ENCODE results near the gene MPI. TPM values are rescaled to one million over a fixed set of nuclear protein-coding genes. Genes with fewer than 3 reads are reported as not detected.
"Not testable (repeated sequence)": the region's sequence is repeated elsewhere in the genome, so short reads cannot be mapped to it uniquely, and the experiment has no call there.

Gene MPI
- total RNA-seq, 1 experiment from 2014 or later = 110 TPM

DNA sequence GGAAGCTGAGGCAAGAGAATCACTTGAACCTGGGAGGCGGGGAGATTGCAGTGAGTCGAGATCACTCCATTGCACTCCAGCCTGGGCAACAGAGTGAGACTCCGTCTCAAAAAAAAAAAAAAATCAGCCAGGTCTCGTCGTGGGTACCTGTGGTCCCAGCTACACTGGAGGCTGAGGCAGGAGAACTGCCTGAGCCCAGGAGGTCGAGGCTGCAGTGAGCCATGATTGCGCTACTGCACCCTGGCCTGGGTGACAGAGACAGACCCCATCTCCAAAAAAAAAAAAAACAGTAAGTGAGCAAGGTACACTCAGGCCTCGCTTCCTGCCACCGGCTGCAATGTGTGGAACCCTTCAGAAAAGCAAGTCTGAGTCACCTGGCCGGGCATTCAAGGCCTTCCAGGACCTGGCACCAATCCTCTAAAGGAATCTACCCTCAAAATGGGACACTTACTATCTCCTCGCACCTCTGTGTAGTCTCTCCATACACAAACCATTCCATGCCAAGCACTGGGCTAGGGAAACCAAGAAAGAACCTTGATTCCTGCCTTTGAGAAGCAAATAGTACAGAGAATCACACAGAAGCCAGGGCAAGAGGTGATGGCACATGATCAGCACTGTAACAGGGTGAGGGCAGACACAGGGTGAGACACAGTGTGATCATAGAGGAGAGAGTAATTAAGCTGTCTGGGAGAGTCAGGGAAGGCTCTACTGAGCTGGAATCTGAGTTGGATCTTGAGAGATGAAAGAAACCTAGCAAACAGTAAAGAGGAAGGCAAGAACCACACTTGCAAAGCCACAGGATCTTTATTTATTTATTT is 26.4 kb upstream of the MPI start:
- no peak for DNase-seq (ENCODE audit: low read depth)

DNA sequence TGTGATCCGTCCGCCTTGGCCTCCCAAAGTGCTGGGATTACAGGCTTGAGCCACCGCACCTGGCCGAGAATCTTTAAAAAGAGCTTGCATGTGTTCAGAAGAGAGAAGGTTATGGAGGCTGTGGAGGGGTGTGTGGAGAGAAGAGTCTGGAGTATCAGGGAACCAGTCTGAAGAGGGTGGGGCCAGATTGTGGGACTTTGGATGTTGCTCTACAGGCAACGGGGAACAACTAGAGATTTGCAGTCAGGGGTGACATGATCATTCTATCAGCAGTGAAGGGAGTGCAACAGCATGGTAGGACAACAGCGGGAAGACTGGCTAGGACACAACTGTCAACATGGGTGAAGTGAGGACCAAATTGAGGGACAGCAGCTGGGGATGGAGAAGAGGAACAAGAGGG is 25.5 kb upstream of the MPI start:
- no peak for DNase-seq (ENCODE audit: low read depth)

DNA sequence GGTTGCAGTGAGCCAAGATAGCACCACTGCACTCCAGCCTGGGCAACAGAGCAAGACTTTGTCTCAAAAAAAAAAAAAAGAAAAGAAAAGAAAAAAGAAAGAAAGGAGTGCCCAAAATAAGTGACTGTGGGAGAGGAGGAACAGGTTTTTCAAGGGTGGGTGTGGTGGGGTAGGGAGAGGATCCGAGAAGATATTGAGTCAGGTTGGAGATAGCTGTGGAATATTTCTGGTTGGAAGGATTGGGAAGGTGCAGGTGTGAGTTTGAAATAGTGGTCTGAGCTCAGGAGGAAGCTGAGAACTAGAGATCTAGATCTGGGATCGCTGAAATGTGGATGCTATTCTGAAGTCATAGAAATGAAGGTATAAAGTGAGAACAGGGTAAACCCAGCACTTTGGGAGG is 24.5 kb upstream of the MPI start:
- no peak for DNase-seq (ENCODE audit: low read depth)

DNA sequence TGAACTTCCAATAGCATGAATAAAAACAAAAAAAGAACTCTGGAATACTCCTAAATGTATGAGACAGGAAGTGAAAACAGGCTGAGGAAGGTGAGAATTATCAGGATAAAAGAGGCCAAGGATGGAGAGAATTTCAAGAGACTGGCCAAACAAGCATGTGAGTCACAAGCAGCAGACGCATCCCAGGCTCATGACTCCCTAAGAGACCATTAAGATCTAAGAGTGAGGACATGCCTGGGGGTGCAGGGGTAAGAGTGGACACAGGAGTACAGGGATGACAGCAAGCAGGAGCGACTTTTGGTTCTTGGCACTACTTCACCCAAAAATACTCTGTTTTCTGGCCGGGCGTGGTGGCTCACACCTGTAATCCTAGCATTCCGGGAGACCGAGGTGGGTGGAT is 23.8 kb upstream of the MPI start:
- peak; percentile 57 for DNase-seq (ENCODE audit: low read depth)

DNA sequence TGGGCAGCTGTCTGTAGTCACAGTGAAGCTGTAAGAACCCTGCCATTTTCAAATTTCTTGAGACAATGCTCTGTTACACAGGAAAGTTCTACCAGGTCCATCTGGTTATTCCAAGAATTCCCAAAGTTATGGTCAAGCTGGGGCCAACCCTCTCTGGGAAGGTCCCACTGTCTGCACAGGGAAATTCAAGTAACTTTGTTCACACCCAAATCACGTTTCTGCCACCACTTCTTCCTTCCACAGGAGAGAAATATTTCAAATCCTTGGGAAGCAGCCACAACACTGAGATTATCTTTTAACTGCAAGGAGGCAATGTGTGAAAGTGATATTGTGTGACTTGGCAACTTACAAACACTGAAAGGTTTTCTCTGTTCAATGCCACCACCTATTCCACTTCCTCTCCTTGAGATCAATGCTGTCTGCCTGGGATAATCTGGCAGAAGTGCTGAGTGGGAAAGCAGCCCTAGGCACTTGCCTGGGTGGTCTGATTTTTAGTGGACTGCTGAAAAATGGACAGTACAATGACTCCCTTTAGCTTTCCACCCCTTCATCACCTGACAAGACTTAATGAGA is 22.3 kb upstream of the MPI start:
- no peak for DNase-seq (ENCODE audit: low read depth)

DNA sequence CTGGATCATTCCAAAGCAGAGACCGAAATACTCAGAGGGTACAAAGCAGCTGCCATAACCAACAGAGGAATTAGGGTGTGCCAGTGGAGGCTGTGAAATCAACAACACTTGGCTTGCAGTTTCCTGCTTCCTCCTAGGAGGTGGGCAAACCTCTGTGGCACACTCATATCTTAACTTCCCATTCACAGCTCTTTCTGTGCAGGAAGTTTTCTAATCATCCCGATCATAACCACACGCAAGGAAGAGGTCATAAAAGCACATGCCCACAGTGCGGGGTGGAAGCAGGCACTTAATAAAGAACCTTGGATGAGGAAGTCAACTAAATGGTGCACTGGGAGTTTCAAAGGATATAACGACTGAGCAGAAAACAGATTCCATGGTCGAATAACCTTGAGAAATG is 21.8 kb upstream of the MPI start:
- peak; percentile 16 for DNase-seq (ENCODE audit: low read depth)

DNA sequence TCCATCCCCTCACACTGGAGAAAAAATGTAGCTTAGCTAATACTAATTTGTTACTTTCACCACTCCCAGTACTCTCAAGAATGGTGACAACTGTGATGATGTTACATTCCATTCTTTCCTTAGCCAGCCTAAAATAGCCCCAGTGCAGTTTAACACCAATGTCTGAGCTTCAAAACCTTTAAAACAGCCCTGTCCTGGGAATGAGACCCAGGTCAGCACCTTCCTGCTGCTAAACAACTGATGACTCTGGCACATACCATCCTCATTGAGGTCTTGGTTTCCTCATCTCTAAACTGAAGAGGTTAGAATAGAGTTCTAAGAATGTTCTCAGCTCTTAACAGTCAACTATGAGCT is 20.5 kb upstream of the MPI start:
- DNase-seq (ENCODE audit: low read depth) = no peak

DNA sequence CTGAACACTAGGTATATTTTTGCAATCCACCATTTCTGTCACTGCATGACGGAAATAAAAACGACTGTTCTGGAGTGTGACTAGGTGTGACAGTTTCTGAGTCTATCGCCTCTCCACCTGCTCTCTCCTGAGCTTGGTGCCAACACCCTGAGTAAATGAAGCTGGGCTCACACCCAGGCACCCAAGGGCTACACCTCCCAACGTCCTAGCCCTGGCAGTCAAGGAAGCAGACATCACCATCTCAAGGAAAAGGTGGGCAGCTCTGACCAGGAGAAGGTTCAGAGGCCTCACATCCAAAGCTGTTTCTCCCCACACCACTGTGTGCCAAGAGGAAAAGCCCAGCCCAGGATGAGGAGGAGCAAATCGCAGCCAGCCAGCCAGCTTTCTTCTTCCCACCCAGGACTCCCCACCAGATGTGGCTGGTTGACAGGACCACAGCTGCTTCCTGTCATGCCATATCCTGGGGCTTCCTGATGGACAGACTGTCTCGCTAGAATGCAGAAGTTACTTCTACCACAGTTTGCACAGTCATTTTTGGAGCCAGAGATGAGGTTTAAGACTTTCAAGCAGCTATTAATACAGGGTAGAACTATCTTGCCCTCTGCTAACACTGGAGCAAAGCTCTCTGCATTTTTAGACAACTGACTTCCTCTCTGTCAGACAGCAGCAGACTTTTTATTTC is 20.0 kb upstream of the MPI start:
- DNase-seq (ENCODE audit: low read depth) = peak; percentile 37

DNA sequence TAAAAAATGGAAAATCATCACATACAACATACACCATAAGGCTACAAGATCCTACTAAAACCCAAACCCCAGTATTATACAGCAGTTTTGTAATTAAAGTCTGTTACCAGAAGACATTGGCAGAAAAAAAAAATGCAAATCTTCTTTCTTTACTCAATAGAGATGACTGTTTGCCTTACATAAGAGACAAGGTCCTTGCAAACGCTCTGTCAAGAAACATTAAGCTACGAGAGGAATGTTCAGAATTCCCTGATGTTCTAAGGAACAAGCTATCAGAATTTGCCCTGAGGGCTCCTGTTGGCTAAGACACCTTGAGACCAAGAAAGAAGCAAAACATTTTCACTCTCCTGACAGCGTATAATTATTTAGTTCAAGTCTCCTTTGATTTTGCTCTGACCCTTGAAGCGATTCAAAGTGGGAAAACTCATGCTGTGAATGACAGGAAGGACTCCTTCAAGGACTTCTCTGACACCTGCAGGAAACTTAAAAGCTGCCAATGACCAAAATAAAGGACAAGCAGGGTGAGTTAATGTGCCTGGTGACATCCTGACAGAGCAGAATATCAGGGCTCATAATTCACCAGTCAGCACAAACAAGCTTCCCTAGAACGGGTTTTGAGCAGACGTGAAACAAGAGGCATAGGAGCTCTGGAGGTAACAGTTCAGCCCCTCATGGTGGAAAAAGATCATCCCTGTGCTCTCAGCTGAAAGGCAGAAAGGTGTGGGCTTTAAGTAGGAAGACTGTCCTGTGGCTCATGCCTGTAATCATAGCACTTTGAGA is 19.2 kb upstream of the MPI start:
- no peak for DNase-seq (ENCODE audit: low read depth)

DNA sequence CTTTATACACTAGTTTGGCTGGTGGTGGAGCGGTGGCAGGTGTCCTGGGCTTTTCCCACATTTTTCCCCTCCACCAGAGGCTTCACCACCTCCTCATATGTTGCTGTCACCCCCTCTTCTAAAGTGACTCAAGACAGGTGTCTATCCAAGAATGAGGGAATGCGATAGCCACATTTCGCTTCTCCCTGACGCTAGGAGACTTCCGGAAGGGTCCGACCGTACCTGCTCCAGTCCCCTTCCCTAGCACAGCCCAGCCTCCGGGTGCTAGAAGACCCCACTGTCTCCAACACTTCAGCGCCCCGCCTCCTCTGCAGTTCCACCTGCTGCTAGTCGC is 17.2 kb upstream of the MPI start:
- DNase-seq (ENCODE audit: low read depth) = no peak

DNA sequence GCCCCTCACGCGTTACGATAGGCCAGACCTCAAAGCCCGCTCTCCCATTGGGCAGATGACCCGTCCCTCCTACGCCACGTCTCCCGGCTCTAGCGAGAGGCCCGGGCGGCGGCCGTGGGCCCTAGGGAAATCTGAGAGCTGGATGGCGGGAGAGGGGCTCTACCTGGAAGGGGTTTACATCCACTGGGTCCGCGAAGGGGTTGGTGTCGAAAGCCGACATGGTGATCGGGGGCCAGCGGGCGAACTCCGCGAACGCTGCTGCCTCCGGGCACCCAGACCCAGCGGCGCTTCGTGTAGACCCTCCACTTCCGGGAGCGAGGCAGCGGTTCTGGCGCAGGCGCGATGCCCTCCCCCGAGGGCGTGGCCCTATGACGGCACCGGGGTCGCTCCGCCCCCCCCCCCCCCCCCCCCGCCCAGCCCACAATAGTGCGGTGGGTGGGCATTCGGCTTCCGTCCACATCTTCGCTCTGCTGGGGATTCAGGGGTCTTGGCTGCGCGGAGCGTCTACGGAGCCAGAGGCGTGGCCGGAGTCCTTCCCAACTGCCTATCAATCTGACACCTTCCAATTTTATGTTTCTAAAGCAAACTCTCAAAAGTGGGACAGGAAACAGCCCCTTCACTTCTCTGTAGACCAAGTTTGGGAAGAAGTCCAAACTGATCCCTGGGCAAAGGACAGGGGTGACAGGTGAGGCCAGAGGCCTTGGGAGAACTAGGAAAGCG is 16.6 kb upstream of the MPI start, which contains the start of gene SCAMP2:
TSS of gene SCAMP2 (minus strand) at position 330 of the 720 bp plus-strand sequence. CDS start at position 220, 110 bp downstream.
- DNase-seq (ENCODE audit: low read depth) = peak; percentile 91

DNA sequence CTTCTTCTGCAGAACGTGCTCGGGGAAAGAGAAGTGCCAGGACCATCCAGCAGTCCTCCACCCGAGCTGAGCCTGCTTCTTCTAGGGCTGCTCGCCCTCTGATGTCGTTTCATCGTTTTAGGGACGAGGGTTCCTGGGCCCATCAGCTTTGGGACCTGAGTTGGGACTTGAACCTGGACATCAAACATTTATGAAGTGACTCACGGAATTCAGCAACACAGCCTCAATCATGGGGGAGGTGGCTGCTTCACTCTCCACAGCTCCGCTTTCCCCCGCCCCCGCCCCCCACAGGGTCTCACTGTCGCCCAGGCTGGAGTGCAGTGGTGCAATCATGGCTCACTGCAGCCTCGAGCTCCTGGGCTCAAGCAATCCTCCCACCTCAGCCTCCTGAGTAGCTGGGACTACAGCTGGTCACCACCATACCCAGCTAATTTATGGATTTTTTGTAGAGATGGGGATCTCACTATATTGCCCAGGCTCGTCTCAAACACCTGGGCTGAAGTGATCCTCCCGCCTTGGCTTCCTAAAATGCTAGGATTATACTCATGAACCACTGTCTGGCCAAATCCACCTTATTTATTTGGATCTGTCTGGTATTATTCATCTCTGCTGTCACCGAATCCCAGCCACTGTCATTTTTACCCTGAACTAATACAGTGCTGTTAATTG is 16.0 kb upstream of the MPI start:
- DNase-seq (ENCODE audit: low read depth) = no peak

DNA sequence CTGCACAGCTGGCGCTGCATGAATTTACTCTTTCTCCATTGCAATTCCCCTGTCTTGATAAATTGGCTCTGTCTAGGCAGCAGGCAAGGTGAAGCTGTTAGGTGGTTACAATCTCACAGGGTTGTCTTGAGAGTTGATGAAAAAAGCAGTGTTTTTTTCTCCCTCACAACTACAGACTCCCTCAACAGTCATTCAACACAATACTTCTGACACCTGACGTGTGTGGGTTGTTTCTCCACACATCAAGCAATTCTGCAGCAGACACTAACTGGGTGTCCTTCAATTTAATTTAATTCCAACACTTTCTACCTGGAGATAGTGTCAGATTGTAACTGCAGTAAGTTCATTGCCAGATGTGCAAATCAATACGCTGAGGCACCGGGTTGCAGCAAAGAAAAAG is 11.6 kb upstream of the MPI start:
- no peak for DNase-seq (ENCODE audit: low read depth)

DNA sequence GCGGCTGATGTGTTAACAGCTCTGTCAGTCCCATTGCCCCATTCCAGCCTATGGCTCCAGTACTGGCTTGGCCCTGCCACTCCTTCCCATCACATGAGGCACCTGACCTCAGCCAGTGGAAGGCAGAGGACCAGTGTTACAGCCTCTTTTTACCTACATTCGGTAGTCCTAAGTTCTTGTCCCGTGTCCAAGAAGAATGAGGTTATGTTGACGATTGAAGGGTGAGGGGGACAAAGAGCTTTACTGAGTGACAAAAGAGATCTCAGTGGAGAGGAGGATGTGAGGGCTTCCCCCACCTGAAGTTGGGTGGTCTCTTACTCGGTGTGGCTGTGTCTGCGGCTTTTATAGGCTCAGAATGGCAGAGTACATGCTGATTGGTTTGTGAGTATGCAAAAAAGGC is 7.3 kb upstream of the MPI start:
- no peak for DNase-seq (ENCODE audit: low read depth)

DNA sequence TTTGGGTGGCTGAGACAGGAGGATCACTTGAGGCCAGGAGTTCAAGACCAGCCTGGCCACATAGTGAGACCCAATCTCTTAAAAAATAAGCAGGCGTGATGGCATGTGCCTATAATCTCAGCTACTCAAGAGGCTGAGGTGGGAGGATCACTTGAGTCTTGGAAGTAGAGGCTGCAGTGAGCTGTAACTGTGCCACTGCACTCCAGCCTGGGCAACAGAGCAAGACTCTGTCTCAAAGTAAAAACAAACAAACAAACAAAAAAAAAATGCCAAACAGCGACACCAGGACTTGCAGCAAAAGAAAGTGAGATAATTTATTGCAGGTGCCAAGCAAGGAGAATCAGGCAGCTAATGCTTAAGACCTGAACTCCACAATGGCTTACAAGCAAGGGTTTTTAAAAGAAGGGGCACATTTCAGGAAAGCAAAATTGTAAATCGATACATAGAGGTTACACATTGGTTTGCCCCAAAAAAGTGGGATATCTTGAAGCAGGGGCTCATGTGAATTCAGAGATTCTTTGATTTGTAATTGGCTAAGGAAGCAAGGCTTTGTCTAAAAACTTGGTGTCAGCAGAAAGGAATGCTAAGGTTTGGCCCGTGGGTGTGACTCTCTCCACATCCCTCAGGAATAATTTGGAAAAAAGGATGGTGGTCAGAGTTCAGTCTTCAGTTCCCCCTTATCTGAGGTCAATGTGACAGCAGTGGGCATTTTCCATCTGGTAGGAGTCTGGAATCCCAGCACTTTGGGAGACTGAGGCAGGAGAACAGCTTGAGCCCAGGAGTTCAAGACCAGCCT is 5.2 kb upstream of the MPI start:
- no peak for DNase-seq (ENCODE audit: low read depth)

DNA sequence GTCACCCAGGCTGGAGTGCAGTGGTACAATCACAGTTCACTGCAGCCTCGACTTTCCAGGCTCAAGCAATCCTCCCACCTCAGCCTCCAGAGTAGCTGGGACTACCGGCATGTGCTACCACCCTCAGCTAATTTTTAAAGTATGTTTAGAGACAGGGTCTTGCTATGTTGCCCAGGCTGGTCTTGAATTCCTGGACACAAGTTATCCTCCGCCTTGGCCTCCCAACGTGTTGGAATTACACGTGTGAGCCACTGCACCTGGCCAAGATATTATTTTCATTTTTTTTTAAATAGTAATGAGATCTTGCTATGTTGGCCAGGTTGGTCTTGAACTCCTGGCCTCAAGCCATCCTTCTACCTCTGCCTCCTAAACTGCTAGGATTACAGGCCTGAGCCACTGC is 4.4 kb upstream of the MPI start:
- DNase-seq (ENCODE audit: low read depth) = no peak

DNA sequence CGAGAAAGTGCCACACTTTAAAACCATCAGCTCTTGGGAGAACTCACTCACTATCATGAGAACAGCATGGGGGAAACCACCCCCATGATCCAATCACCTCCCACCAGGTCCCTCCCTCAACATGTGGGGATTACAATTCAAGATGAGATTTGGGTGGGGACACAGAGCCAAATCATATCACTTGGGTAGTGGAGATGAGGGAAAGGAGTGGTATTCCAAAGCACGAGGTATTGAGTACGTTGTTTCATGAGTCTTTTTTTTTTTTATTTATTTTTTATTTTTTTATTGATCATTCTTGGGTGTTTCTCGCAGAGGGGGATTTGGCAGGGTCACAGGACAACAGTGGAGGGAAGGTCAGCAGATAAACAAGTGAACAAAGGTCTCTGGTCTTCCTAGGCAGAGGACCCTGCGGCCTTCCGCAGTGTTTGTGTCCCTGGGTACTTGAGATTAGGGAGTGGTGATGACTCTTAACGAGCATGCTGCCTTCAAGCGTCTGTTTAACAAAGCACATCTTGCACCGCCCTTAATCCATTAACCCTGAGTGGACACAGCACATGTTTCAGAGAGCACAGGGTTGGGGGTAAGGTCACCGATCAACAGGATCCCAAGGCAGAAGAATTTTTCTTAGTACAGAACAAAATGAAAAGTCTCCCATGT is 2.2 kb upstream of the MPI start:
- DNase-seq (ENCODE audit: low read depth) = not testable (repeated sequence)

DNA sequence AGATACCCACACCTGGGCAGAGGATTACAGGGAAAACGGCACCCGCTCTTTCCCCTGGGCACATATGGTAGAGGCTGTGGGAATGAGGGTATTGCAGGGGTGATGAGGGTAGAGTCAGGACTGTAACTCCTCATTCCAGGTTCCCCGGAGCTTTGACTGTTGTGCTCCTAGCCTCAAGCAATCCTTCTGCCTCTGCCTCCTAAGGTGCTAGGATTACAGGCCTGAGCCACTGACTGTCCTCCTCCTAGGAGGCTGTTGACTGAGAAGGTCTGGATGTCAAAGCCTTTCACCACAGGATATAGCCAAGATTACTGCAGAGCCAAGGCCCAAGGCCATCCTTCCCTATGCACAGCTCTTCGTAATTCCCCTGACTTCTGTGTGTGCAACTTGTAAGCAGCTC is 1.1 kb upstream of the MPI start:
- no peak for DNase-seq (ENCODE audit: low read depth)

DNA sequence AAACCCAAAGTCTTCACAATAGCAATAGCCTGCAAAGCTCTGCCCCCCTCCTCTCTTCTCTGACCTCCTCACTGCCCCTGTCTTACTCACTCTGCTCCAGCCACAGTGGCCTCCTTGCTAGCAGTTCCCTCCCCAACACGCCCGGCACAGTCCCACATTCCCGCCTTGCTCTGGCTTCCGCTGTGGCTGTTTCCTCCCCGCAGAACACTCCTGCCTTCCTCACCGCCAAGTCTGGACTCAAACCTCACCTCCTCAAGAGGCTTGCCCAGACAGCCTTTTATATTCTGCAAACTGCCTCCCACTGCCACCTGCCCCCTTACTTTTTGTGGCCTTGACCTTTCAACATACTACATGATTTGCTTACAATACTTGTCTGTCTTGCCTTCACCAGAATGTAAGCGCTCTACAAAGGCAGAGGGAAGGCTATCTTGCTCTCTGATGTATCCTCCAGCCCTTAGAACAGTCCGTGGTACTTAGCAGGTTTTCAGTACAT is 406 bp upstream of the MPI start:
- DNase-seq (ENCODE audit: low read depth) = peak; percentile 14

DNA sequence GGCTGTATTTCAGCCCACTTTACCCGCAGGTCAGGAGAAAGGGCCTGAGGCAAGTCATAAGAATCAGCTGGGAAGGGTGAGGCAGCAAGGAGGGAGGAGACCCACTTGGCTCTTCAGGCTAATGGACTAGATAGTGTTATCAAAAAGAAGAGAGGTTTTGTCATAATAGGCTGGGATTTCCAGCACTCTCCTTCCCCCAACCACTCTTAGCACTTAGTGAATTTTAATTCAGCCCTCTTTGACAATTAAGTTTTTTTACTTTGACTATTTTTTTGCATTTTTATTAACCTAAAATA is 771 bp downstream of the MPI start:
- no peak for DNase-seq (ENCODE audit: low read depth)

Measured in LHCN-M2 (cell line).